HepG2 (cell line): ENCODE measurements around the gene SLC24A4. TPM values are rescaled to one million over a fixed set of nuclear protein-coding genes. Genes with fewer than 3 reads are reported as not detected.

Experiments
- ATAC-seq: fragments of 200-7000 bp; cut with Tn5 transposase; 3 replicates; pipeline ENCODE4 v1.9.1; 2020; ENCODE audit warnings: mild to moderate bottlenecking, moderate library complexity
- BruUV-seq: library from RNA; stranded (reverse); fragments of 400-500 nt; replicated peaks from 2 replicates; lab custom pipeline; 2021; lab: Mats Ljungman, UMichigan
- CTCF ChIA-PET: fragments of 300-600 bp; formaldehyde crosslinking; extraction: SDS; loops from one replicate; lab custom pipeline; 2021; ENCODE audit warnings: low total read pairs, inconsistent platforms, low intra/inter-chr PET ratio; lab: Yijun Ruan, JAX
- POLR2A ChIA-PET: fragments of 350-600 bp; sonication (Branson Sonifier 250); formaldehyde crosslinking; loops from one replicate; lab custom pipeline; 2020; ENCODE audit warnings: antibody characterized with exemption, inconsistent platforms; lab: Yijun Ruan, JAX
- DNase-seq: peaks from one replicate; pipeline ENCODE4 v3.0.0-alpha.2; 2015; ENCODE audit warnings: low spot score
- FAIRE-seq: peaks from 3 replicates; lab custom pipeline; 2011; peaks lifted over from hg19 to GRCh38; lab: Jason Lieb, UNC
- H2AFZ ChIP-seq: one replicate; pipeline ENCODE4 v1.6.1; 2011; ENCODE audit warnings: low read length, inconsistent platforms
- H3K27ac ChIP-seq: fragments of 300-600 bp; 3 replicates; pipeline ENCODE4 v1.8.0; 2011; ENCODE audit warnings: mixed run types, mild to moderate bottlenecking, mixed read lengths, low read length, inconsistent platforms; ENCODE audit not compliant: insufficient read depth; ENCODE audit errors: extremely low read length
- H3K27me3 ChIP-seq, 2 experiments: fragments of 200-600 bp in 1 of 2; 2 replicates in 1 of 2; 3 replicates in 1 of 2; pipeline versions ENCODE4 v1.6.0 to v1.8.0; 2011; ENCODE audit warnings: low read length in 2 of 2, mild to moderate bottlenecking in 2 of 2, moderate library complexity in 2 of 2, inconsistent platforms in 1 of 2; ENCODE audit not compliant: insufficient read depth in 2 of 2, control insufficient read depth in 1 of 2
- H3K36me3 ChIP-seq, 2 experiments: fragments of 200-600 bp in 1 of 2; replicated peaks in 1 of 2; 2 replicates in 1 of 2; 3 replicates in 1 of 2; pipeline versions ENCODE4 v1.5.1 to v1.8.0; 2011; ENCODE audit warnings: low read length in 2 of 2, inconsistent platforms in 1 of 2; ENCODE audit not compliant: insufficient read depth in 2 of 2, control insufficient read depth in 1 of 2
- H3K4me1 ChIP-seq: 2 replicates; pipeline ENCODE4 v1.5.1; 2012; ENCODE audit warnings: low read length, inconsistent platforms; ENCODE audit not compliant: insufficient read depth
- H3K4me2 ChIP-seq: 2 replicates; pipeline ENCODE4 v1.6.0; 2011; ENCODE audit warnings: low read depth, low read length, inconsistent platforms
- H3K4me3 ChIP-seq, 3 experiments: fragments of 200-600 bp in 1 of 3; sonication (generic), shearing (Covaris generic) in 1 of 3; replicated peaks in 1 of 3; 2 replicates each; pipeline ENCODE4 v1.5.1; 2011 to 2016; ENCODE audit warnings: low read length in 3 of 3, inconsistent platforms in 2 of 3, low read depth in 2 of 3, mild to moderate bottlenecking in 2 of 3, control low read depth in 1 of 3, mixed read lengths in 1 of 3; ENCODE audit not compliant: insufficient read depth in 1 of 3
- H3K79me2 ChIP-seq: one replicate; pipeline ENCODE4 v1.6.1; 2011; ENCODE audit warnings: low read length, inconsistent platforms; ENCODE audit not compliant: insufficient read depth
- H3K9ac ChIP-seq: 2 replicates; pipeline ENCODE4 v1.6.0; 2011; ENCODE audit warnings: mild to moderate bottlenecking, low read depth, low read length, inconsistent platforms; ENCODE audit not compliant: insufficient read depth
- H3K9me3 ChIP-seq: 2 replicates; pipeline ENCODE4 v1.5.1; 2012; ENCODE audit warnings: mild to moderate bottlenecking, low read length
- H4K20me1 ChIP-seq: 2 replicates; pipeline ENCODE4 v1.6.0; 2011; ENCODE audit warnings: inconsistent platforms, mild to moderate bottlenecking, low read length, moderate library complexity; ENCODE audit not compliant: insufficient read depth
- SRSF4 ChIP-seq: fragments of 200-400 bp; formaldehyde crosslinking; IDR thresholded peaks from one replicate; pipeline ENCODE4 v1.6.1; 2018; ENCODE audit warnings: mild to moderate bottlenecking, low read depth, low read length, moderate library complexity; ENCODE audit not compliant: poor library complexity, severe bottlenecking
- TARDBP ChIP-seq: sonication (generic); formaldehyde crosslinking; IDR thresholded peaks from 2 replicates; pipeline ENCODE4 v1.8.0; 2022; ENCODE audit warnings: mild to moderate bottlenecking, missing genetic modification reagents
- ZNF24 ChIP-seq: fragments of 450-650 bp; IDR thresholded peaks from 2 replicates; pipeline ENCODE4 v1.6.1; 2017; ENCODE audit warnings: antibody characterized with exemption, mild to moderate bottlenecking
- ZNF263 ChIP-seq: sonication (generic); formaldehyde crosslinking; IDR thresholded peaks from 2 replicates; pipeline ENCODE4 v1.4.0; 2020; ENCODE audit warnings: missing genetic modification reagents
- ZNF451 ChIP-seq: sonication (generic); formaldehyde crosslinking; IDR thresholded peaks from 2 replicates; pipeline ENCODE4 v1.5.0; 2020; ENCODE audit warnings: mild to moderate bottlenecking, missing genetic modification reagents
- ZNF530 ChIP-seq: sonication (generic); formaldehyde crosslinking; IDR thresholded peaks from 2 replicates; pipeline ENCODE4 v1.5.0; 2020; ENCODE audit warnings: low read depth, mild to moderate bottlenecking, missing genetic modification reagents
- ZNF598 ChIP-seq: sonication (generic); formaldehyde crosslinking; IDR thresholded peaks from 2 replicates; pipeline ENCODE4 v1.5.1; 2020; ENCODE audit warnings: mild to moderate bottlenecking, missing genetic modification reagents, borderline replicate concordance
- ZNF776 ChIP-seq: sonication (generic); formaldehyde crosslinking; IDR thresholded peaks from 2 replicates; pipeline ENCODE4 v1.4.0; 2020; ENCODE audit warnings: mild to moderate bottlenecking, missing genetic modification reagents
- ZNF792 ChIP-seq: IDR thresholded peaks from 2 replicates; pipeline ENCODE4 v1.6.1; 2016
- WGBS: methylation state at CpG from one replicate; pipeline ENCODE4 v1.1.6; 2017; ENCODE audit warnings: low lambda C conversion rate; 5-methylcytosine and 5-hydroxymethylcytosine counted together
- in situ Hi-C: cut with HindIII; loops from 2 replicates; pipeline ENCODE4 v1.10.0; 2017; ENCODE audit warnings: low pct_unique_long_range_greater_than_20kb; ENCODE audit not compliant: extremely low pct_ligation_motif_present
- intact Hi-C: fragments of 100-400 bp; cut with micrococcal nuclease; formaldehyde crosslinking; loops from one replicate; pipeline ENCODE4 v1.10.0; 2022; ENCODE audit not compliant: unreplicated experiment
- polyA plus RNA-seq, 8 experiments: library from polyadenylated mRNA; depleted of rRNA in 3 of 8; stranded (reverse) in 7 of 8; unstranded in 1 of 8; fragments of >200 nt; fragmentation: Illumina TruSeq in 4 of 8; extraction: Trizol in 4 of 8; gene quantifications; 2 replicates each; pipeline versions ENCODE4 v1.2.1 to v1.2.3, GENCODE V29; 2011 to 2016; ENCODE audit warnings: low read depth in 4 of 8, missing spikeins in 1 of 8, mixed read lengths in 1 of 8; ENCODE audit not compliant: insufficient read depth in 1 of 8
- total RNA-seq, 5 experiments: library from RNA; depleted of rRNA; stranded (reverse); fragments of >200 nt; fragmentation: Illumina TruSeq; extraction: Trizol; gene quantifications; 2 replicates each; pipeline ENCODE4 v1.2.3, GENCODE V29; 2016; ENCODE audit warnings: low read depth in 1 of 5
- TF ChIP-seq, protein P1 (sequence below): sonication (generic); formaldehyde crosslinking; IDR thresholded peaks from 2 replicates; pipeline ENCODE4 v1.4.0; 2020; ENCODE audit warnings: mild to moderate bottlenecking, missing genetic modification reagents
- TF ChIP-seq, protein P2 (sequence below): sonication (generic); formaldehyde crosslinking; IDR thresholded peaks from 2 replicates; pipeline ENCODE4 v1.4.0; 2020; ENCODE audit warnings: missing genetic modification reagents
- TF ChIP-seq, protein P3 (sequence below): IDR thresholded peaks from 2 replicates; pipeline ENCODE4 v1.6.1; 2016; ENCODE audit warnings: mild to moderate bottlenecking
- TF ChIP-seq, protein P4 (sequence below): sonication (generic); formaldehyde crosslinking; IDR thresholded peaks from 2 replicates; pipeline ENCODE4 v1.5.1; 2020; ENCODE audit warnings: missing genetic modification reagents, mild to moderate bottlenecking, borderline replicate concordance
- TF ChIP-seq, protein P5 (sequence below): sonication (generic); formaldehyde crosslinking; conservative IDR thresholded peaks from 2 replicates; pipeline ENCODE4 v1.4.0; 2020; ENCODE audit warnings: missing genetic modification reagents
- TF ChIP-seq, protein P6 (sequence below): sonication (generic); formaldehyde crosslinking; IDR thresholded peaks from 2 replicates; pipeline ENCODE4 v1.8.0; 2022; ENCODE audit warnings: mild to moderate bottlenecking, missing genetic modification reagents, borderline replicate concordance

Gene SLC24A4
- total and polyA plus RNA-seq, 2 of the 13 experiments (the other 11 are each of a cell fraction or from before 2014, with no cell fraction given), result not detected

DNA sequence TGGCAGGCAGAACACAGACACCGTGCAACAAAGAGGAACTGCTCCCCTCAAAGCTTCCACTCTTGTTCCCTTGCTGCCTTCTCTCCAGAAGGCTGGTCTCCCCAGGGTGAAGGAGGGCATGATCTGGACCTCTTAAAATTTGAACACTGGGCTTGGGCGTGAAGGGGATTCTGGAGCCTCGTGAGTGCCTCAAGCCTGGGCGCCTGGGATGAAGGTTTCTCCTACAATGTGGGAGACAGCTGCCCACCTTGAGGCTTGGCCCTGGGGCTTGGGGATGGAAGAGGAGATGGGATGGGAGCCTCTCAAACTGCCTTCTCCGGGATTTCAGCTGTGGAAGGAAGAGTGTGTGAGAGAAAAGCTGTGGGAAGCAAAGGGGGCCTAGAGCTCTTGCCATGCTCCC lies 182.9 kb downstream of the SLC24A4 start:
- ATAC-seq (no peak), FAIRE-seq (no peak), DNase-seq (no peak)
- H2AFZ ChIP-seq, result no peak overlapping the region
- H3K79me2 ChIP-seq, result no peaks in the 10 kb centered on the region
- WGBS, result 79% methylated on average over 5 of the region's 5 CpGs
- in situ Hi-C loops (no loop called here), intact Hi-C loops (no loop called here)
- BruUV-seq, result no TSS peak
- H3K4me3 ChIP-seq, result no peak overlapping the region
- no peak overlapping the region for H3K27ac ChIP-seq
- H4K20me1 ChIP-seq, result no peaks in the 10 kb centered on the region
- no peak overlapping the region for H3K4me2 ChIP-seq
- H3K9me3 ChIP-seq, result no peaks in the 10 kb centered on the region
- no peaks in the 10 kb centered on the region for H3K36me3 ChIP-seq
- no peak overlapping the region for H3K9ac ChIP-seq
- CTCF ChIA-PET, result no interaction called here
- peaks cover 48% of the 10 kb centered on the region for H3K4me1 ChIP-seq
- POLR2A ChIA-PET, result interaction anchor here (2.2 kb wide), 1 partner anchor 7 kb away, joined by 7 read pairs; no protein-coding TSS in a partner anchor
- H3K27me3 ChIP-seq, result no peaks in the 10 kb centered on the region; a peak in 2 of 5 replicates
- no peak for TF ChIP-seq ZNF598 (CRISPR knock-in tag)
- no peak for TF ChIP-seq ZNF263 (CRISPR knock-in tag)
- TF ChIP-seq, protein P1, sequence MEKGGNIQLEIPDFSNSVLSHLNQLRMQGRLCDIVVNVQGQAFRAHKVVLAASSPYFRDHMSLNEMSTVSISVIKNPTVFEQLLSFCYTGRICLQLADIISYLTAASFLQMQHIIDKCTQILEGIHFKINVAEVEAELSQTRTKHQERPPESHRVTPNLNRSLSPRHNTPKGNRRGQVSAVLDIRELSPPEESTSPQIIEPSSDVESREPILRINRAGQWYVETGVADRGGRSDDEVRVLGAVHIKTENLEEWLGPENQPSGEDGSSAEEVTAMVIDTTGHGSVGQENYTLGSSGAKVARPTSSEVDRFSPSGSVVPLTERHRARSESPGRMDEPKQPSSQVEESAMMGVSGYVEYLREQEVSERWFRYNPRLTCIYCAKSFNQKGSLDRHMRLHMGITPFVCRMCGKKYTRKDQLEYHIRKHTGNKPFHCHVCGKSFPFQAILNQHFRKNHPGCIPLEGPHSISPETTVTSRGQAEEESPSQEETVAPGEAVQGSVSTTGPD (CRISPR knock-in tag), result no peak
- TF ChIP-seq, protein P2, sequence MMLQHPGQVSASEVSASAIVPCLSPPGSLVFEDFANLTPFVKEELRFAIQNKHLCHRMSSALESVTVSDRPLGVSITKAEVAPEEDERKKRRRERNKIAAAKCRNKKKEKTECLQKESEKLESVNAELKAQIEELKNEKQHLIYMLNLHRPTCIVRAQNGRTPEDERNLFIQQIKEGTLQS (CRISPR knock-in tag), result no peak
- no peak for TF ChIP-seq ZNF776 (CRISPR knock-in tag)
- no peak for TF ChIP-seq TARDBP (CRISPR knock-in tag)
- no peak for TF ChIP-seq ZNF451 (CRISPR knock-in tag)
- TF ChIP-seq, protein P3, sequence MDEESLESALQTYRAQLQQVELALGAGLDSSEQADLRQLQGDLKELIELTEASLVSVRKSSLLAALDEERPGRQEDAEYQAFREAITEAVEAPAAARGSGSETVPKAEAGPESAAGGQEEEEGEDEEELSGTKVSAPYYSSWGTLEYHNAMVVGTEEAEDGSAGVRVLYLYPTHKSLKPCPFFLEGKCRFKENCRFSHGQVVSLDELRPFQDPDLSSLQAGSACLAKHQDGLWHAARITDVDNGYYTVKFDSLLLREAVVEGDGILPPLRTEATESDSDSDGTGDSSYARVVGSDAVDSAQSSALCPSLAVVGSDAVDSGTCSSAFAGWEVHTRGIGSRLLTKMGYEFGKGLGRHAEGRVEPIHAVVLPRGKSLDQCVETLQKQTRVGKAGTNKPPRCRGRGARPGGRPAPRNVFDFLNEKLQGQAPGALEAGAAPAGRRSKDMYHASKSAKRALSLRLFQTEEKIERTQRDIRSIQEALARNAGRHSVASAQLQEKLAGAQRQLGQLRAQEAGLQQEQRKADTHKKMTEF, result no peak
- TF ChIP-seq ZNF792 (CRISPR knock-in tag), result no peak
- TF ChIP-seq ZNF530 (CRISPR knock-in tag), result no peak
- TF ChIP-seq, protein P4, sequence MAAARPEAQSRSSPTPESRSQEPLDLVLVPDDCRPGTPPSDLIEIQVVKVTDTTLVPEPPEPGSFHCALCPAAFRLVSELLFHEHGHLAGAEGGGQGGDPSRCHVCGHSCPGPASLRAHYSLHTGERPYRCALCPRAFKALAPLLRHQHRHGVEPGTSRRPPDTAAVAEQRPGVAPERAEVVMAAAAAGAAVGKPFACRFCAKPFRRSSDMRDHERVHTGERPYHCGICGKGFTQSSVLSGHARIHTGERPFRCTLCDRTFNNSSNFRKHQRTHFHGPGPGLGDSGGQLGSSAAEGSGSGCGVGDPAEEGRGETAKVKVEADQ (CRISPR knock-in tag), result no peak
- TF ChIP-seq SRSF4, result no peak
- TF ChIP-seq, protein P5, sequence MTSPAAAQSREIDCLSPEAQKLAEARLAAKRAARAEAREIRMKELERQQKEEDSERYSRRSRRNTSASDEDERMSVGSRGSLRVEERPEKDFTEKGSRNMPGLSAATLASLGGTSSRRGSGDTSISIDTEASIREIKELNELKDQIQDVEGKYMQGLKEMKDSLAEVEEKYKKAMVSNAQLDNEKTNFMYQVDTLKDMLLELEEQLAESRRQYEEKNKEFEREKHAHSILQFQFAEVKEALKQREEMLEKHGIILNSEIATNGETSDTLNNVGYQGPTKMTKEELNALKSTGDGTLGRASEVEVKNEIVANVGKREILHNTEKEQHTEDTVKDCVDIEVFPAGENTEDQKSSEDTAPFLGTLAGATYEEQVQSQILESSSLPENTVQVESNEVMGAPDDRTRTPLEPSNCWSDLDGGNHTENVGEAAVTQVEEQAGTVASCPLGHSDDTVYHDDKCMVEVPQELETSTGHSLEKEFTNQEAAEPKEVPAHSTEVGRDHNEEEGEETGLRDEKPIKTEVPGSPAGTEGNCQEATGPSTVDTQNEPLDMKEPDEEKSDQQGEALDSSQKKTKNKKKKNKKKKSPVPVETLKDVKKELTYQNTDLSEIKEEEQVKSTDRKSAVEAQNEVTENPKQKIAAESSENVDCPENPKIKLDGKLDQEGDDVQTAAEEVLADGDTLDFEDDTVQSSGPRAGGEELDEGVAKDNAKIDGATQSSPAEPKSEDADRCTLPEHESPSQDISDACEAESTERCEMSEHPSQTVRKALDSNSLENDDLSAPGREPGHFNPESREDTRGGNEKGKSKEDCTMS (CRISPR knock-in tag), result no peak
- TF ChIP-seq, protein P6, sequence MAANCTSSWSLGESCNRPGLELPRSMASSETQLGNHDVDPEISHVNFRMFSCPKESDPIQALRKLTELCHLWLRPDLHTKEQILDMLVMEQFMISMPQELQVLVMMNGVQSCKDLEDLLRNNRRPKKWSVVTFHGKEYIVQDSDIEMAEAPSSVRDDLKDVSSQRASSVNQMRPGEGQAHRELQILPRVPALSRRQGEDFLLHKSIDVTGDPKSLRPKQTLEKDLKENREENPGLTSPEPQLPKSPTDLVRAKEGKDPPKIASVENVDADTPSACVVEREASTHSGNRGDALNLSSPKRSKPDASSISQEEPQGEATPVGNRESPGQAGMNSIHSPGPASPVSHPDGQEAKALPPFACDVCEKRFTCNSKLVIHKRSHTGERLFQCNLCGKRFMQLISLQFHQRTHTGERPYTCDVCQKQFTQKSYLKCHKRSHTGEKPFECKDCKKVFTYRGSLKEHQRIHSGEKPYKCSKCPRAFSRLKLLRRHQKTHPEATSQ, result no peak
- no peak for TF ChIP-seq ZNF24
